ENCODE data around the gene ZNF654.

Gene ZNF654

DNA sequence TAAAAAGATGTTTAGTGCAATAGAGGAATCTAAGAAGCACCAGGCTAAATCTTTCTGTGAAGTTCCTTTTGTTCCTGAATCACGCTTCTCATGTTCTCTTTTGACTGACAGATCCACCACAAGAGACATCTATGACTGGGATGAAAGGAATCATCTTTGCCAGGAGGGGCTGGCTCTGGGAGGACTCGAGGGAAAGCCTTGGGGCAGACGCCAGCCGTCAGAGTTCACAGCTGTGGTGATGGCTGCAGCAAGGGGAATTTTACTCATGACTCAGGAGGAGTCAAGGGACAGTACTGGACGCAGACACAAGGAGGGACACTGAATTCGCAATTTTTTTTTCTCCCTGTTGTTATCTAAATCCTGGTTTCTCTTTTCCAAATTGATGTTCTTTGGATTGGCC lies 129.4 kb downstream of the ZNF654 start:
- Histone ChIP-seq H3K14ac (ENCODE audit: low read length) (no peak overlapping the region), H3K4ac (ENCODE audit: low read depth, low read length) (no peak overlapping the region), H3K9ac (ENCODE audit: low read length) (no peak overlapping the region), H3K79me1 (ENCODE audit: low read length) (no peaks in the 10 kb centered on the region), H3K36me3 (ENCODE audit: control insufficient read depth in 1 of 2, insufficient read depth in 2 of 2, low read length in 2 of 2) (no peaks in the 10 kb centered on the region), H3K18ac (ENCODE audit: low read length) (no peak overlapping the region), H3K9me3 (ENCODE audit: insufficient read depth, low read depth, low read length) (no peaks in the 10 kb centered on the region), H3K27me3 (ENCODE audit: insufficient read depth, low read length) (no peaks in the 10 kb centered on the region), H2AFZ (ENCODE audit: insufficient read depth, low read length, poor library complexity) (no peak overlapping the region), H2BK12ac (ENCODE audit: low read length) (no peak overlapping the region), H4K8ac (ENCODE audit: low read depth, low read length) (no peak overlapping the region), H3K27ac (ENCODE audit: low read depth, low read length) (no peak overlapping the region), H3K23ac (ENCODE audit: low read length) (no peak overlapping the region), H2BK5ac (ENCODE audit: low read depth, low read length, poor library complexity) (no peak overlapping the region), H3K4me1 (ENCODE audit: control insufficient read depth in 1 of 2, insufficient read depth in 2 of 2, low read length in 2 of 2) (peaks cover 0 to 2% of the 10 kb centered on the region in 2 experiments), H3K4me3 (ENCODE audit: low read depth, low read length) (no peak overlapping the region), H3K4me2 (ENCODE audit: low read length) (no peak overlapping the region), H3K79me2 (ENCODE audit: control insufficient read depth, insufficient read depth, low read length, poor library complexity) (no peaks in the 10 kb centered on the region), H4K91ac (ENCODE audit: low read depth, low read length) (no peak overlapping the region), H2AK5ac (ENCODE audit: low read length) (no peak overlapping the region), H4K12ac (ENCODE audit: low read depth, low read length) (no peak overlapping the region), H2BK120ac (ENCODE audit: insufficient read depth, low read length, poor library complexity) (no peak overlapping the region)
- no CpG with 5 or more reads among the region's 6 CpGs for WGBS (ENCODE audit: extremely low coverage, insufficient coverage, insufficient read length)
- peak; percentile 93 to 95 for DNase-seq

DNA sequence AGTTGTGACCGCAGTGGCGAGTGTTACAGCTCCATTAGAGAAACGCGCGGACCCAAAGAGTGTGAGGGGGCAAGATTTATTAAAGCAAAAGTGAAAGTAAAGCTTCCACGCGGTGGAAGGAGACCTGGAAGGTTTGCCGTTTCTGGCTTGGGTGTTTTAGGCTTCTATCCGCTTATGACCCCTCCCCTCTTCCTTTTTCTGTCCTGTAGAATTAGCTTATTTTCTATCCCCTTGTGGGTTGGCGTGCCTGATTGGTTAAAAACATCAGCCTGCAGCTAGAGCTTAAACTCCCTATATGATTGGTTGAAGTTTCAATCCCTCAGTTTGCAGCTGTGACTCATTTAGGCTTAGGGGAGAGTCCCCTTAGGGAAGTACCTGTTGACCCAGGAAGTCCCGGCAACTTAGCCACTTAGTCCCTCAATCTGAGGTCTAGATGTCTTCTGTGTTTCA lies 130.3 kb downstream of the ZNF654 start:
- H3K4ac ChIP-seq (ENCODE audit: low read depth, low read length), result no peak overlapping the region
- WGBS (ENCODE audit: extremely low coverage, insufficient coverage, insufficient read length), result no CpG with 5 or more reads among the region's 11 CpGs

DNA sequence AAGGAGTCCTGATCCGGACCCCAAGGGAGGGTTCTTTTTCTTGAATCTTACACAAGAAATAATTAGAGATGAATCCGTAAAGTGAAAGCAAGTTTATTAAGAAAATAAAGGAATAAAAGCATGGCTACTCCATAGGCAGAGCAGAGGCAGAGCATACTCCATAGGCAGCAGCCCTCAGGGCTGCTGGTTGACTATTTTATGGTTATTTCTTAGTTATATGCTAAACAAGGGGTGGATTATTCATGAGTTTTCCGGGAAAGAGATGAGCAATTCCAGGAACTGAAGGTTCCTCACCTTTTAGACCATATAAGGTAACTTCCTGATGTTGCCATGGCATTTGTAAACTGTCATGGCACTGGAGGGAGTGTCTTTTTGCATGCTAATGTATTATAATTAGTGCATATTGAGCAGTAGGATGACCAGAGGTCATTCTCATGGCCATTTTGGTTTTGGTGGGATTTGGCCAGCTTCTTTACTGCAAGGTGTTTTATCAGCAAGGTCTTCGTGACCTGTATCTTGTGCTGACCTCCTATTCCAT lies 132.9 kb downstream of the ZNF654 start:
- no peak overlapping the region for H3K27ac ChIP-seq (ENCODE audit: low read depth, low read length)
- H3K4me2 ChIP-seq (ENCODE audit: low read length), result no peak overlapping the region
- H3K79me1 ChIP-seq (ENCODE audit: low read length), result no peaks in the 10 kb centered on the region
- no peak overlapping the region for H4K8ac ChIP-seq (ENCODE audit: low read depth, low read length)
- H3K14ac ChIP-seq (ENCODE audit: low read length), result no peak overlapping the region
- H3K9me3 ChIP-seq (ENCODE audit: insufficient read depth, low read depth, low read length), result no peaks in the 10 kb centered on the region
- peak in 1 of 2 donors; percentile 36 for DNase-seq
- H4K12ac ChIP-seq (ENCODE audit: low read depth, low read length), result no peak overlapping the region
- no peak overlapping the region for H3K4me3 ChIP-seq (ENCODE audit: low read depth, low read length)
- no peaks in the 10 kb centered on the region for H3K36me3 ChIP-seq (ENCODE audit: control insufficient read depth in 1 of 2, insufficient read depth in 2 of 2, low read length in 2 of 2)
- no peak overlapping the region for H4K91ac ChIP-seq (ENCODE audit: low read depth, low read length)
- H3K23ac ChIP-seq (ENCODE audit: low read length), result no peak overlapping the region
- H3K79me2 ChIP-seq (ENCODE audit: control insufficient read depth, insufficient read depth, low read length, poor library complexity), result no peaks in the 10 kb centered on the region
- no peak overlapping the region for H3K4ac ChIP-seq (ENCODE audit: low read depth, low read length)
- no peak overlapping the region for H3K18ac ChIP-seq (ENCODE audit: low read length)
- H3K4me1 ChIP-seq (ENCODE audit: control insufficient read depth in 1 of 2, insufficient read depth in 2 of 2, low read length in 2 of 2), result peaks cover 0 to 2% of the 10 kb centered on the region in 2 experiments
- no peak overlapping the region for H3K9ac ChIP-seq (ENCODE audit: low read length)
- no CpG with 5 or more reads among the region's 4 CpGs for WGBS (ENCODE audit: extremely low coverage, insufficient coverage, insufficient read length)
- H2AK5ac ChIP-seq (ENCODE audit: low read length), result no peak overlapping the region
- no peak overlapping the region for H2BK5ac ChIP-seq (ENCODE audit: low read depth, low read length, poor library complexity)
- no peak overlapping the region for H2BK12ac ChIP-seq (ENCODE audit: low read length)
- H2BK120ac ChIP-seq (ENCODE audit: insufficient read depth, low read length, poor library complexity), result no peak overlapping the region
- no peak overlapping the region for H2AFZ ChIP-seq (ENCODE audit: insufficient read depth, low read length, poor library complexity)
- no peaks in the 10 kb centered on the region for H3K27me3 ChIP-seq (ENCODE audit: insufficient read depth, low read length)

More for the DNA sequence above, 130.3 kb downstream of the ZNF654 start:
- Histone ChIP-seq H2BK5ac (ENCODE audit: low read depth, low read length, poor library complexity) (no peak overlapping the region), H3K27ac (ENCODE audit: low read depth, low read length) (no peak overlapping the region), H2BK12ac (ENCODE audit: low read length) (no peak overlapping the region), H3K4me2 (ENCODE audit: low read length) (no peak overlapping the region), H3K27me3 (ENCODE audit: insufficient read depth, low read length) (no peaks in the 10 kb centered on the region), H4K91ac (ENCODE audit: low read depth, low read length) (no peak overlapping the region), H3K9me3 (ENCODE audit: insufficient read depth, low read depth, low read length) (no peaks in the 10 kb centered on the region), H3K9ac (ENCODE audit: low read length) (no peak overlapping the region), H4K8ac (ENCODE audit: low read depth, low read length) (no peak overlapping the region), H3K23ac (ENCODE audit: low read length) (no peak overlapping the region), H2BK120ac (ENCODE audit: insufficient read depth, low read length, poor library complexity) (no peak overlapping the region), H3K79me1 (ENCODE audit: low read length) (no peaks in the 10 kb centered on the region), H3K14ac (ENCODE audit: low read length) (no peak overlapping the region), H3K18ac (ENCODE audit: low read length) (no peak overlapping the region), H3K79me2 (ENCODE audit: control insufficient read depth, insufficient read depth, low read length, poor library complexity) (no peaks in the 10 kb centered on the region), H4K12ac (ENCODE audit: low read depth, low read length) (no peak overlapping the region), H2AFZ (ENCODE audit: insufficient read depth, low read length, poor library complexity) (no peak overlapping the region), H3K4me1 (ENCODE audit: control insufficient read depth in 1 of 2, insufficient read depth in 2 of 2, low read length in 2 of 2) (peaks cover 0 to 2% of the 10 kb centered on the region in 2 experiments), H2AK5ac (ENCODE audit: low read length) (no peak overlapping the region), H3K36me3 (ENCODE audit: control insufficient read depth in 1 of 2, insufficient read depth in 2 of 2, low read length in 2 of 2) (no peaks in the 10 kb centered on the region), H3K4me3 (ENCODE audit: low read depth, low read length) (no peak overlapping the region)
- DNase-seq, result peak; percentile 38 to 60

DNA sequence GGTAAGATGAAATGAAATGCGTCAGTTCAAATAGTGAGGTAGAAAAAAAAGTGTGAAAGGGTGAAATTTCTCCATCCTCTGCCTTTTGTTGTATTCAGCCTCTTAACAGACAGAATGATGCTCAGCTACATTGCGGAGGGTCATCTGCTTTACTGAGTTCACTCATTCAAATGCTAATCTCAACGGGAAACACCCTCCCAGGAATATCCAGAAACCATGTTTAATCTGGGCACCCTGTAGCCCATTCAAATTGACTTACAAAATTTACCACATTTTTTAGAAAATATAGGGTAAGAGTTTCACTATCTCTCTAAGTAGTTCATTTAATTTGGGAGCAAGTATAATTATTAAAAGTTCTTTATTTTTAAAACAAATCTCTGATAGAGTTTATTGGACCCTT lies 133.6 kb downstream of the ZNF654 start:
- no peaks in the 10 kb centered on the region for H3K36me3 ChIP-seq (ENCODE audit: control insufficient read depth in 1 of 2, insufficient read depth in 2 of 2, low read length in 2 of 2)

More for the DNA sequence above, 133.6 kb downstream of the ZNF654 start:
- Histone ChIP-seq H3K4me2 (ENCODE audit: low read length) (no peak overlapping the region), H3K79me2 (ENCODE audit: control insufficient read depth, insufficient read depth, low read length, poor library complexity) (no peaks in the 10 kb centered on the region), H4K12ac (ENCODE audit: low read depth, low read length) (no peak overlapping the region), H3K4me1 (ENCODE audit: control insufficient read depth in 1 of 2, insufficient read depth in 2 of 2, low read length in 2 of 2) (peaks cover 0 to 2% of the 10 kb centered on the region in 2 experiments), H2AK5ac (ENCODE audit: low read length) (no peak overlapping the region), H2BK120ac (ENCODE audit: insufficient read depth, low read length, poor library complexity) (no peak overlapping the region), H3K14ac (ENCODE audit: low read length) (no peak overlapping the region), H3K9ac (ENCODE audit: low read length) (no peak overlapping the region), H3K4me3 (ENCODE audit: low read depth, low read length) (no peak overlapping the region), H2AFZ (ENCODE audit: insufficient read depth, low read length, poor library complexity) (no peak overlapping the region), H4K8ac (ENCODE audit: low read depth, low read length) (no peak overlapping the region), H3K18ac (ENCODE audit: low read length) (no peak overlapping the region), H3K23ac (ENCODE audit: low read length) (no peak overlapping the region), H2BK12ac (ENCODE audit: low read length) (no peak overlapping the region), H4K91ac (ENCODE audit: low read depth, low read length) (no peak overlapping the region), H3K9me3 (ENCODE audit: insufficient read depth, low read depth, low read length) (no peaks in the 10 kb centered on the region), H3K4ac (ENCODE audit: low read depth, low read length) (no peak overlapping the region), H3K79me1 (ENCODE audit: low read length) (no peaks in the 10 kb centered on the region), H3K27me3 (ENCODE audit: insufficient read depth, low read length) (no peaks in the 10 kb centered on the region), H2BK5ac (ENCODE audit: low read depth, low read length, poor library complexity) (no peak overlapping the region), H3K27ac (ENCODE audit: low read depth, low read length) (no peak overlapping the region)
- no peak for DNase-seq
- no CpG with 5 or more reads among the region's 3 CpGs for WGBS (ENCODE audit: extremely low coverage, insufficient coverage, insufficient read length)
